Measurements from ENCODE around the gene PDE4D. TPM values are rescaled to one million over a fixed set of nuclear protein-coding genes. Genes with fewer than 3 reads are reported as not detected.

Gene PDE4D
- total RNA-seq, 1 donor from 2014 or later = 47.7 TPM

DNA sequence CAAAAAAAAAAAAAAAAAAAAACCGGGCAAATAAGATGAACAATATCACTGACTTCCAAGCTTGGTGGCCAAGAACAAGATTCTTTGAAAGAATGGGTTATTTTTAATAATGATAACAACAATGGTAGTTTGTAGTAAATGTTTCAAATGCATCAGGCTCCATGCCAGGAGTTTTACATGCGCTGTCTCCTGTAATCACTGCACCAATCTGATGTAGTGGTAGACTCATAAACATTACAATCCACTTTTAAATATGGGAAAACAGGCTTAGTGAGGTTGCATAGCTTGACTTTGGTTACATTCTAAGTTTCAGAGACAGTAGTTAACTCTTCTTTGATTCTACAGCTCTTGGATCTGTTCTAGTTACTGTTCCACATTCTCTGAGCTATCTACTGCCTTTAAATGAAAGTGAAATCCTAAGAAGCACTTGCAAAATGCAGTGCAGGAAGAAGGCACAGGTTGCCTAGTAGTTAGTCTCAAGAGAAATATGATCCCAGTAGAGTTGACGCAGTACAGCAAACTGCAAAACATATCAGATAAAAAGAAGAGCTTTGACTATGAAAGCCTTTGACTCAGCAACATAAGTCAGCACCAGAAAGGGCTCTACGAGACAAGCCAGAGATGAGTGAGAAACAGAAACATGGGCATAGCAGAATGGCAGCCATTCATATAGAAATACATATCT lies 62.1 kb downstream of the PDE4D start:
- Mint-ChIP-seq H3K27ac (no peak overlapping the region), H3K4me1 (no peaks in the 10 kb centered on the region), H3K36me3 (ENCODE audit: low read depth) (no peaks in the 10 kb centered on the region), H3K27me3 (peaks cover 7% of the 10 kb centered on the region), H3K9me3 (no peaks in the 10 kb centered on the region), H3K4me3 (no peak overlapping the region)
- DNase-seq = peak; percentile 6
- intact Hi-C loops (cut with micrococcal nuclease) = no loop called here

DNA sequence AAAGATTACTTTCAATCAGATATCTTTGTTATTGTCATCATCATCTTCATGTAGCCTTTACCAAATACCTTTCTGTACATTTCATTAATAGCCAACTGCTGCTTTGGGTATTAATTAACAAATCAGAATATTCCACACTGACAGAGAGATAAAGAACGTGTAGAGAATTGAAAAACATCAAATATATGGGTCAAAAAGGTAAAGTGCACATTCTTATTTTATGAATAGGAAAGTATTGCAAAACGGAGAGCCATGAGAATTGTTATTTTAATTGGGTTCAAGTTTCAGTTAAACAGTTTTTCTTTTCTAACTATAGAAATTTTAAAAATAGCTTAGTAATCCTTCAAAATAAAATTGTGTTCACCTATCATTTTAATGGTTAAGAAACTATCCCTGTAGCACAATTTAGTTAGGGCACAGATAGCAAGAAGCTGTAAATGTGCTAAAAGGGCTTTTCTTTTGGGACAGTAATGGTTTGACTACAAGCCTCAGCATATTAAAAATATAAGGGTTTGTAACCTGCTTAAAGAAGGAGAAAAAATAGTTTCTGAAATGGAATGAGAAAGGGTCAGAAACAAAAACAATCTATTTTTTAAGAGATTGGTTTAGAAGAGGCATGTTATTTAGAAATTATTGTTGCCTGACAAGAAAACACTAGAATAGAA lies 62.9 kb downstream of the PDE4D start:
- no peaks in the 10 kb centered on the region for H3K9me3 Mint-ChIP-seq
- no peak overlapping the region for H3K27ac Mint-ChIP-seq
- no peaks in the 10 kb centered on the region for H3K4me1 Mint-ChIP-seq
- H3K4me3 Mint-ChIP-seq = no peak overlapping the region
- H3K36me3 Mint-ChIP-seq (ENCODE audit: low read depth) = no peaks in the 10 kb centered on the region
- intact Hi-C loops (cut with micrococcal nuclease) = no loop called here
- DNase-seq = no peak
- H3K27me3 Mint-ChIP-seq = peaks cover 7% of the 10 kb centered on the region

DNA sequence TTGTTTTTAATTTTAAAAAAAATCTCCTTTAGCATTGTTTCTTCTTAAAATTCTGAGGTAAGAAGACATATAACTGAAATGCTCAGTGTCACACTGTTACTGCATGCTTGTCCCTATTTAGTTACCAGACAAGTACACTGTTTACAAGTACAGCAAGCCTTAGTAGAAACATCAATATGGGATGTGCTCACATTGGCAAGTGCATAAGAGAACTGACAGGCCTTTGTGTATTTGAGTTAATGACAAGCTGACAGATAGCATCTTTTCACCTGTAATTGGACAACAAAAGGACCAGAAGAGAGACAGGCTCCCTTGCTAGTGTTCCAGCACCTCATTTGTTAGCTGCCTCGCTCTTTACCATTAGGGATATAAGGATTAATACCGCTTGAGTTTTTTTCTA lies 63.6 kb downstream of the PDE4D start:
- intact Hi-C loops (cut with micrococcal nuclease) = no loop called here
- H3K36me3 Mint-ChIP-seq (ENCODE audit: low read depth) = no peaks in the 10 kb centered on the region
- no peak overlapping the region for H3K27ac Mint-ChIP-seq
- no peak overlapping the region for H3K4me3 Mint-ChIP-seq
- peaks cover 7% of the 10 kb centered on the region for H3K27me3 Mint-ChIP-seq
- DNase-seq = no peak
- H3K4me1 Mint-ChIP-seq = no peaks in the 10 kb centered on the region
- H3K9me3 Mint-ChIP-seq = no peaks in the 10 kb centered on the region

DNA sequence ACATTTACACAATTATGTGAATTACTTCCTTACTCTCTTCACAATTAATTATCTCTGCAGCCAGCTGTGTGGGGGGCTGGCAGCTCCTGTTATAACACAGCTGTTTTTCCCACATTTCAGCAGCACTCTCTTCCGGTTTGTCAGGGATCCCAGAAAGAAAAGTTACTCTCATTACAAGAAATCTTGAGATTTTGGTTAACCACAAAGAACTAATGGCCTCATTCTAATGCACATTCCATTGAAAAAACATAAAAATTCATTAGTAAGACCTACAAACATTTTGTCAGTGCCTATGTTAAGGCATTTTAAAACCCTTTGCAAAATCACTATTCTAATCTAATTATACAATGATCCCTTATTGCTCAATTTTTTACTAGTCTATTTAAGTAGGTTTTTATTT lies 64.1 kb downstream of the PDE4D start:
- intact Hi-C loops (cut with micrococcal nuclease) = no loop called here
- no peaks in the 10 kb centered on the region for H3K36me3 Mint-ChIP-seq (ENCODE audit: low read depth)
- H3K4me1 Mint-ChIP-seq = no peaks in the 10 kb centered on the region
- DNase-seq = no peak
- no peak overlapping the region for H3K4me3 Mint-ChIP-seq
- H3K27ac Mint-ChIP-seq = no peak overlapping the region
- H3K9me3 Mint-ChIP-seq = no peaks in the 10 kb centered on the region
- peaks cover 7% of the 10 kb centered on the region for H3K27me3 Mint-ChIP-seq

DNA sequence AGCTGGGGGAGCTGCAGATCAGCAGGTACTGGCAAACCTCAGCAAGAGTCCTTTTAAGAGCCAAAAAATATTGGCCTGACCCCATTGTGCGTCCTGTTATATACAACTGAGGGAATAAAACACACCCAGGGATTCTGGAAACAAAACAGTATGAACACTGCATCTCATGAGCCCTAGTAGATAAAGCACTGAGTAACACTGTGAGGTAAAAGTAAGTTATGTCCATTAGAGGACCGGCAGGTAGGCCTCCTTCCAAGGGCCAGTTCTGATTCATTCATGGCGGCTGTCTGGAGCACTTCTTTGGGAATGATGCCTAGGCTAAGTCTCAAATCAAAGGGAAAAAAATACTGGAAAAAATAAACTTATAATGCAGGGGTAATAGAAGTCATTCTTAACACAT lies 64.9 kb downstream of the PDE4D start:
- Mint-ChIP-seq H3K27me3 (peaks cover 9% of the 10 kb centered on the region), H3K4me3 (no peak overlapping the region), H3K27ac (no peak overlapping the region), H3K36me3 (ENCODE audit: low read depth) (no peaks in the 10 kb centered on the region), H3K4me1 (no peaks in the 10 kb centered on the region), H3K9me3 (no peaks in the 10 kb centered on the region)
- intact Hi-C loops (cut with micrococcal nuclease) = no loop called here
- no peak for DNase-seq

DNA sequence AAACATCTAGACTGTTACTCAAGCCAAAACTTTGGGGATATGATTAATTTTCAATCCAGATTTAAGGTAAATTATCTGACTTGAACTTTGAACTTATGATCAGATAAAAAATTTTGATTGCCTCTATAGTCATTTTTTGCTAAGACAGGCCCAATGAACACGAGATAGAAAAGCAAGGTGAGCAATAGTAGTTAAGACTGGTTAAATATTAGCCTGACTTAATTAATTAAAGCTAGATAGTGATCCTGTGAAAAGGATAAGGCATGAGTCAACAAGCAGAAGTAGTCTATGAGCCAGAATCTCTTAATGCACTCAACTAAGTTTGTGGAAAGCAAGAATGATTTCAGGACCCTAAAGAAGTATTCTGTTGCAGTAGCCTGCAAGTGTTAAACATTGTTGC lies 66.5 kb downstream of the PDE4D start:
- intact Hi-C loops (cut with micrococcal nuclease) = no loop called here
- H3K4me1 Mint-ChIP-seq = no peaks in the 10 kb centered on the region
- H3K27me3 Mint-ChIP-seq = peaks cover 10% of the 10 kb centered on the region
- H3K4me3 Mint-ChIP-seq = no peak overlapping the region
- no peaks in the 10 kb centered on the region for H3K36me3 Mint-ChIP-seq (ENCODE audit: low read depth)
- no peak overlapping the region for H3K27ac Mint-ChIP-seq
- no peak for DNase-seq
- no peaks in the 10 kb centered on the region for H3K9me3 Mint-ChIP-seq

DNA sequence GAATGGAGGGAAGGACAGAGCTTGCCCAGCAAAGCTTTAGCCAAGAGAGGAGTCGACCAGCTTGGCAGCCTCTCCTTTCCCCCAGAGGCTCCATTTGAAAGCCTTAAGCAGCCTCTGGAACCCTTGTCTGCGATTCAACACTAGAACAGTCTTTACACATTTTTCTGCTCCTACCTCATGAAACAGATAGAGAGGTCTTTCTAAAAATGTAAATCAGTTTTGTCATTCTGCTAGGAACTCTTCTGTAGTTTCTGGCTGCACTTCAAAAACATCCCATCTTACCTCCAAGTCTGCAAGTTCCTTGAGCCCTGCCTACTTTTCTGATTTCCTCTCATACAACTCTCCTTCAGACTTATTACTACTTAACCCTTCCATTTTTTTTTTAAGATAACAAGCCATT lies 70.1 kb downstream of the PDE4D start:
- intact Hi-C loops (cut with micrococcal nuclease) = no loop called here
- DNase-seq = no peak
- H3K27me3 Mint-ChIP-seq = peaks cover 19% of the 10 kb centered on the region
- H3K36me3 Mint-ChIP-seq (ENCODE audit: low read depth) = no peaks in the 10 kb centered on the region
- no peaks in the 10 kb centered on the region for H3K4me1 Mint-ChIP-seq
- no peak overlapping the region for H3K4me3 Mint-ChIP-seq
- H3K9me3 Mint-ChIP-seq = no peaks in the 10 kb centered on the region
- H3K27ac Mint-ChIP-seq = no peak overlapping the region

DNA sequence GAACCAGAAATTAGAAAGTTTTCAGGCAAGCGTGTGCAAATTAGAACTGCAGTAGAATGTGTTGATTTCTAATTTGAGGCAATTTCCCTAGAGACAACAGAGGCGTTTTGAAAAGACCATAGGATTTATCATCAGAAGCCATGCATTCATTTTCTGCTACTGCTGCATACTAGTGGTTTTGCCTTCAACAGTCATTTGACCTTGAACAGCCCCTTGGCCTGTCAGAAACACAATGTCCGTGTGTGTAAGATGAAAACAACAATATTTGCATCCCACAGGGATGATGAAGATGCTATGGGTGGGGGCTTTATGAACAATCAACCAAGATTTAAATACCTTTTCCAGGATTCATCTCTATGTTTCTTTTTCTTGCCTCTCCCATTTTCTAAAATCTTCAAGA lies 73.7 kb downstream of the PDE4D start:
- Mint-ChIP-seq H3K9me3 (no peaks in the 10 kb centered on the region), H3K27ac (no peak overlapping the region), H3K4me1 (no peaks in the 10 kb centered on the region), H3K27me3 (peaks cover 18% of the 10 kb centered on the region), H3K4me3 (no peak overlapping the region), H3K36me3 (ENCODE audit: low read depth) (no peaks in the 10 kb centered on the region)
- intact Hi-C loops (cut with micrococcal nuclease) = loop anchor here (10.0 kb wide), 1 partner anchor 565 kb away; no protein-coding TSS in a partner anchor
- DNase-seq = no peak

DNA sequence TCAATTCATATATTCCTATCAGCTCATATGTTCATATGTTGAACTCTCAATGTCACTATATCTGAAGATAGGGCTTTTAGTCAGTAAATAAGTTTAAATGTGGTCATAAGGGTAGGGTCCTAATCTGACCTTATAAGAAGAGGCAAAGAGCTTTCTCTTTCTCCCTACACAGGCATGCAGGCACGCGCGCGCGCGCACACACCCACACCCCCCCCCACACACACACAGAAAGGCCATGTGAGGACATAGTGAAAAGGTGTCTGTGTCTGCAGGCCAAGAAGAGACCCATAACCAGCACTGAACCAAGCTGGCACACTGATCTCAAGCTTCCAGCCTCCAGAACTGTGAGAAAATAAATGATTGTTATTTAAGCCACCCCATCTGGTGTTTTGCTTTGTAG lies 76.0 kb downstream of the PDE4D start:
- intact Hi-C loops (cut with micrococcal nuclease) = loop anchor here (10.0 kb wide), 1 partner anchor 567 kb away; no protein-coding TSS in a partner anchor
- Mint-ChIP-seq H3K36me3 (ENCODE audit: low read depth) (no peaks in the 10 kb centered on the region), H3K4me3 (no peak overlapping the region), H3K27ac (no peak overlapping the region), H3K4me1 (no peaks in the 10 kb centered on the region), H3K9me3 (no peaks in the 10 kb centered on the region), H3K27me3 (peaks cover 11% of the 10 kb centered on the region)
- DNase-seq = no peak

DNA sequence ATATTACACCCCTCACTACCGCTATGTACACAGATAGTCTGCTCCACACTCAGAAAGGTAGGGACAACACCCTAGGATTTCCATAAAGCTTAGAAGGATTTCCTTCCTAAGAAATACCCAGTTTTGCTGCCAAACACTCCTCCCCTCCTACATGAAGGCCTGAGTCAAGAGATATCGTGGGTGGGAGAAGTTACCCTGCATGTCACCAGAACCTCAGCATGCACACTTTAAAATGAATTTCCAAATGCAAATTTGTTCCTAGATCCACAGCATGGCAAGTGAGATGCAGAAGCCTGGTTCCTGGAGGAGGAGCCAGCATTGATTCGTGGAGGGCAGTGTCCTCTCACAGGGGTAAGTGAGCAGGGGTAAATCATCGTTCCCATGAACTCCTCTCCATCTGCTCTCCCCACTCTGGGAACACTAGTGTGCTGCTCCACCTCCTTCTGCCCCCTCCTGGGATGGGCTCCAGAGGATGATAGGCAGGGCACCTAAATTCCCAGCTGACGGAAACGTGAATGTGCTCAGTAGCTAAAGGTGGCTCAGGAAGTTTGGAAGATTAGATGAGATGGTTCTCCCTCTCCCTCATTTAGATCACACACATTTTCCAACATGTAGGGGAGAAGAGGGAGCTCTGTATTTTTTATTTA lies 76.7 kb downstream of the PDE4D start:
- intact Hi-C loops (cut with micrococcal nuclease) = loop anchor here (10.0 kb wide), 1 partner anchor 568 kb away; no protein-coding TSS in a partner anchor
- no peaks in the 10 kb centered on the region for H3K36me3 Mint-ChIP-seq (ENCODE audit: low read depth)
- no peaks in the 10 kb centered on the region for H3K9me3 Mint-ChIP-seq
- DNase-seq = no peak
- no peaks in the 10 kb centered on the region for H3K4me1 Mint-ChIP-seq
- no peak overlapping the region for H3K27ac Mint-ChIP-seq
- H3K27me3 Mint-ChIP-seq = peaks cover 11% of the 10 kb centered on the region
- no peak overlapping the region for H3K4me3 Mint-ChIP-seq

DNA sequence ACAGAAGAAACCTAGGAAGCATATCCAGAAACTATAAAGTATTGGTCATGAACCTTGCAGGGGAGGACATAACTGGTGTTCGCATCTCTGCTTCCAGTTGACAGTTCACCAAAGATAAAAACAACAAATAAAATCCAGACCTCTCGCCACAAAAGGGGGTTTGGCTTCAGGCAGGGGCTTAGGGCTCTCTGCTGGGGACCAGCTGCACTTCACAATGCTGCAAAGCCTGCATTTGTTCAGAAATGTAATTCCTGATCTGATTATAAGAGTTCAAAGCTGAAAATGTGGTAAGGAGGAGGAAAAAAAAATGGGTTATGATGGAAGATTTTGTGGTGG lies 79.0 kb downstream of the PDE4D start:
- no peak for DNase-seq
- Mint-ChIP-seq H3K9me3 (no peaks in the 10 kb centered on the region), H3K4me1 (peaks cover 2% of the 10 kb centered on the region), H3K36me3 (ENCODE audit: low read depth) (no peaks in the 10 kb centered on the region), H3K4me3 (no peak overlapping the region), H3K27me3 (peaks cover 21% of the 10 kb centered on the region), H3K27ac (no peak overlapping the region)
- intact Hi-C loops (cut with micrococcal nuclease) = loop anchor here (5.0 to 10.0 kb wide), 4 partner anchors 348 to 833 kb away; no protein-coding TSS in a partner anchor

DNA sequence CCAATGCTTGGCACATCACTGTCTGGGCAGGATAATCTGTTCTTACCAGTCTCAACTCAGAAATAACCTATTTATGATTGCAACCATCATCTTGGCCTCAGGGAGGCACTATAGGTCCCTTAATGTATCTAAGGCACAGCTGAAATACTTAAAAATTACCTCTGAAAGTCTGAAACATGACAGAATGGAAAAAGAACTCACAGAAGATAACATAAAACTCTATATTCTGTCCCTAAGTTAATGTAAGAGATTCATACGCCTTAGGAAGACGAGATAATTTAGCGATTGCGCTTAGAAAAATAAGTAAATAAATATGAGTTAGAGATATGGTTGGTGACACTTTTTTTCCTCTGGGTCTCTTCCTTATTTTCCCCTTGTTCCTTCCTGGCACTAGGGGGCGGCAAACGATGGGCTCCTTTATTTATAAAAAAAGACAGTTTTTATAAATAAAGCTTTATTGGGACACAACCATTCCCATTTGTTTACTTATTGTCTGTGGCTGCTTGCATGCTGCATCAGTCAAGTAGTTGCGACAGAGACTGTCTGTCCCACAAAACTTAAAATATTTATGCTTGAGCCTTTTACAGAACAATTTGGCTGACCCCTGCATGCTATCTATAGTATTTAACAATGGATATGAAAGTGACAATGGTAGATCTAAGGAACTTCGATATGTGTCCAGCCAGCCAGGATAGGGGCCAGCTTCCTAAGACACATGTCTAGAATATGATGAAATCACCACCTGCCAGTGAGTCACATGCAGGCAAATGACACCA lies 79.6 kb downstream of the PDE4D start:
- Mint-ChIP-seq H3K27ac (no peak overlapping the region), H3K4me1 (peaks cover 2% of the 10 kb centered on the region)
- peak; percentile 74 for DNase-seq

DNA sequence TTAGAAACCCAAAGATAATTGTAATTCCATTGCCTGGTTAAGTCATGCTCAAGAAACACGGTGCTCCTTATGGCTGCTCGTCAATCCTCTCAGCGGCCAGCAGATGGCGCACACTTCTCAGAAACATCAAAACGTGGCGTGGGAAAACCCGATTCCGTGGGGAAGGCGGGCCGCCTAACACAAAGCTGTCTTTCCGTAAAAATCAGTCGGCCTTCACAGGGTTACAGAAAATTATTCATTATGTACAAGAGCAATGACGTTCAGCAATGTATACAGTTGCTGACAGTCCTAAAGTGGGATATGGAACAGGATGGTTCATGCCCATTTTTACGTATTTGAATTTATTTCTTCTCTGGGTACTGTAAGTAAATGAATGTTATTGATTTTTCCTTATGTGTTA lies 83.5 kb downstream of the PDE4D start:
- peaks cover 2% of the 10 kb centered on the region for H3K4me1 Mint-ChIP-seq
- H3K4me3 Mint-ChIP-seq = peak overlapping the region; percentile 29
- H3K27ac Mint-ChIP-seq = no peak overlapping the region
- H3K27me3 Mint-ChIP-seq = peaks cover 18% of the 10 kb centered on the region
- no peaks in the 10 kb centered on the region for H3K9me3 Mint-ChIP-seq
- DNase-seq = peak; percentile 86
- intact Hi-C loops (cut with micrococcal nuclease) = loop anchor here (1.0 to 10.0 kb wide), 5 partner anchors 352 to 858 kb away; no protein-coding TSS in a partner anchor
- H3K36me3 Mint-ChIP-seq (ENCODE audit: low read depth) = no peaks in the 10 kb centered on the region

More for the DNA sequence above, 79.6 kb downstream of the PDE4D start:
- H3K36me3 Mint-ChIP-seq (ENCODE audit: low read depth) = no peaks in the 10 kb centered on the region
- intact Hi-C loops (cut with micrococcal nuclease) = loop anchor here (5.0 to 10.0 kb wide), 4 partner anchors 348 to 833 kb away; no protein-coding TSS in a partner anchor
- peaks cover 21% of the 10 kb centered on the region for H3K27me3 Mint-ChIP-seq
- H3K4me3 Mint-ChIP-seq = no peak overlapping the region
- no peaks in the 10 kb centered on the region for H3K9me3 Mint-ChIP-seq

All from activated CD4-positive, alpha-beta T cell treated with anti-CD3 and anti-CD28 coated beads, Interleukin-2, amount 10 ng/mL, durations not matched to agents 24 days and 14 days (primary cell).